Measurements from ENCODE around the gene KRTAP21-3.

DNA sequence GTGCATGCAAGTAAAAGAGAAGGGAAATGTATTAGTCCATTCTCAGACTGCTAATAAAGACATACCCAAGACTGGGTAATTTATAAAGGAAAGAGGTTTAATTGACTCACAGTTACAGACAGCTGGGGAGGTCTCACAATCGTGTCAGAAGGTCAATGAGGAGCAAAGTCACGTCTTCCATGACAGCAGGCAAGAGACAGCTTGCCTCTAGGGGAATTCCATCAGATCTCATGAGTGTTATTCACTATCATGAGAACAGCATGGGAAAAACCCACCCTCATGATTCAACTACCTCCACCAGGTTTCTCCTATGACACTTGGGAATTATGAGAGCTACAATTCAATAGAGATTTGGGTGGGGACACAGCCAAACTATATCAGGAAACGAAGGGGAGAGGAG is 8.1 kb downstream of the KRTAP21-3 start:
- no peak for TF ChIP-seq EP300 (IDR thresholded peaks at IDR 0.05)
- TF ChIP-seq, protein P1, sequence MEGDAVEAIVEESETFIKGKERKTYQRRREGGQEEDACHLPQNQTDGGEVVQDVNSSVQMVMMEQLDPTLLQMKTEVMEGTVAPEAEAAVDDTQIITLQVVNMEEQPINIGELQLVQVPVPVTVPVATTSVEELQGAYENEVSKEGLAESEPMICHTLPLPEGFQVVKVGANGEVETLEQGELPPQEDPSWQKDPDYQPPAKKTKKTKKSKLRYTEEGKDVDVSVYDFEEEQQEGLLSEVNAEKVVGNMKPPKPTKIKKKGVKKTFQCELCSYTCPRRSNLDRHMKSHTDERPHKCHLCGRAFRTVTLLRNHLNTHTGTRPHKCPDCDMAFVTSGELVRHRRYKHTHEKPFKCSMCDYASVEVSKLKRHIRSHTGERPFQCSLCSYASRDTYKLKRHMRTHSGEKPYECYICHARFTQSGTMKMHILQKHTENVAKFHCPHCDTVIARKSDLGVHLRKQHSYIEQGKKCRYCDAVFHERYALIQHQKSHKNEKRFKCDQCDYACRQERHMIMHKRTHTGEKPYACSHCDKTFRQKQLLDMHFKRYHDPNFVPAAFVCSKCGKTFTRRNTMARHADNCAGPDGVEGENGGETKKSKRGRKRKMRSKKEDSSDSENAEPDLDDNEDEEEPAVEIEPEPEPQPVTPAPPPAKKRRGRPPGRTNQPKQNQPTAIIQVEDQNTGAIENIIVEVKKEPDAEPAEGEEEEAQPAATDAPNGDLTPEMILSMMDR (IDR thresholded peaks at IDR 0.05) = no peak
- TF ChIP-seq POLR2A (IDR thresholded peaks at IDR 0.05) = no peak
- no peak for TF ChIP-seq POLR2AphosphoS5 (IDR thresholded peaks at IDR 0.05)

All from stomach (tissue), 4 donors.